Left renal cortex interstitium (tissue), 4 donors: Measurements from ENCODE around the gene IFFO2. TPM values are rescaled to one million over a fixed set of nuclear protein-coding genes. Genes with fewer than 3 reads are reported as not detected.

Source experiments
- DNase-seq, 4 donors: peaks; one replicate each; pipeline ENCODE4 v3.0.0-alpha.2; 2013; ENCODE audit warnings: low read depth in 4 of 4, low spot score in 2 of 4, missing footprints in 1 of 4
- polyA plus RNA-seq, 4 donors: library from polyadenylated mRNA; unstranded; fragments of 120-200 nt; gene quantifications; one replicate each; pipeline ENCODE4 v1.2.1, GENCODE V29; 2013; ENCODE audit not compliant: insufficient read length in 4 of 4

The IFFO2 gene
- polyA plus RNA-seq, 4 donors = 23.7 to 31.0 (median 26.7) TPM

DNA sequence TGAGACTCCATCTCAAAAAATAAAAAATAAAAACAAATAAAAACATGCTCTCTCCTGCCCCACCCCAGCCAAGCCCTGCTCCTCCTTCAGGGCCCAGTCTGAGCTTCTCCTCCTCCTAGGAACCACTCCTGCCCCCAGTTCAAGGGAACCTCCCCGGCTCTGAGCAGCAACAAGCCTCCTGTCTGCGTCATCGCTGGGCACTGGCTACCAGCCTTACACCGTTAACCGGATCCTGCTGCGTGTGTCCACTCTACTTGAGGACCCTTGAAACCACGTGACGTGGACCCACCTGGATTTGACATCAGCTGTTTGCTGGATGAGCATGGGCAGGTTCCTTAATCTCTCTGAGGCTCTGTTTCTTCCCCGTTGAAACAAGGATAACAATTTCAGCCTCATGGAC is 95.4 kb downstream of the IFFO2 start:
- DNase-seq = no peak

DNA sequence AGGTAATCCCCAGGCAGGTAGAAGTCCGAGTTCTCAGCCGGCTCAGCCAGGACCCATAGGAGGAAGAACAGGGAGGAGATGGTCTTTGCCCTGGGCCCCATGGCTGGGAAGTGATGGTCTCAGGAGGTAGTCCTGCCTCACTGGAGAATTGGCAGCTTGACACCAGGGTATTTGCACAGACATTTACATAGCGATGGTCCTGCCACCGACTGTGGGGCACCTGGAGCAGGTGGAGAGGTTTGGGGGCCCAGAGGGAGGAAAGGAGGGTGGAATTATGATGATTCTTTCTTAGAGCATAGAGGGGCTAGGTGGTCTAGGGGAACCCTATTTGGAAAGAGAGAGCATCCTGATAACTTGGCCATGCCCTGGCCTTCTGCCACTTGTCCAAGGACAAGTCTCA is 96.9 kb downstream of the IFFO2 start, which contains the start of gene TAS1R2:
TSS of gene TAS1R2 (minus strand) at position 101 of the 400 bp plus-strand sequence. CDS start at position 101, 0 bp downstream.
- DNase-seq = no peak

GRCh38 chr1:18858070-18858688 is 98.3 kb downstream of the IFFO2 start:
- no peak for DNase-seq

- no peak for DNase-seq
Measured at GRCh38 chr1:18856435-18856834, 100.0 kb downstream of the IFFO2 start.

DNA sequence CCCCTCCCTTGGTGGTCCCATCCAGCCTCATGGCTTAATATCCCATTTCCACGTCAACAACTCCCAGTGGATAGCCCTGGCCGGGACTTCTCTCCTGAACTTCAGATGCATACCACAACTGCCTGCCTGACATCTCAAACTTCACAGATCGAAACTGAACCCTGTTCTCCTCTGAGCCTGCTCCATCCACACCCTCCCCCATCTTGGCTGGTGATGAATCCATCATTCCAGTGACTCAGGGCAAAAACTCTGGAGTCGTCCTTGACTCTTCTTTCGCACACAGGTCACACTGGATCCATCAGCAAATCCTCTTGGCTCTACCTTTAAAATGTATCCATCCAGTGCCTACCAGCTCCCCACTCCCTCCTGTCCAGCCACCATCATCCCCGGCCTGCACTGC is 100.9 kb downstream of the IFFO2 start:
- no peak for DNase-seq

DNA sequence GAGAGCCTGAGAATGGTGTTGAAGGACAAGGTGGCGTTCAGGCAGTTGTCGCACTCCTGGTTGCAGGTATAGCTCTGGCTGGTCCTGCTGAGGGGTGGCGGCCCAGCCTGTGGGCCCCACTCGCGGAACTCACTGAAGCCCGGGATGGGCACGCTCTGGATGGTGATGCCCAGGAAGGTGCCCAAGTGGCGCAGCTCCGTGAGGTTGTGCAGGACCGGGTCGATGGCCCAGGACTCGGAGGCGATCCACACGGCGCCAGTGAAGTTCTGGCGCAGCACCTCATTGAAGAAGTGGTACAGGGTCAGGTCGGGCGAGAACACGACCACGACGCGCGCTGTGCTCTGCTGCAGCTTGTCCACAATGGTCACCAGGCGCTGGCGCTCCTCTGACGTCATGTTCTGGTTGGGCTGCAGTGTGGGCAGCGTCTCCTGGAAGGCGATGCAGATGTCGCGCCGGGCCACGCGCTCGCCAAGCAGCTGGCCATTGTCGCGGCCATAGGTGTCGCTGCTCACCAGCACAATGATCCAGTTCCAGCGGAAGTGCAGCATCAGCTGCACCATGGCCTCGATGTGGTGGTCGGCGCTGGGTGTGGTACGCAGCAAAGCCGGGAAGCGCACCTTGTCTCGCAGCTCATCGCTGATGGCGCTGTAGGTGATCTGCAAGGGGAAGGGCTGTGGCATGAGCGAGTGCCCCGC is 102.0 kb downstream of the IFFO2 start:
- DNase-seq = no peak

Other genes starting within 250 kb of the IFFO2 start
- not detected for gene TAS1R2, start 97.0 kb downstream of the IFFO2 start, polyA plus RNA-seq
- gene ALDH4A1, start 54.1 kb downstream of the IFFO2 start, polyA plus RNA-seq = 10 to 100 TPM; 70.5 to 96.3 (median 73.5) TPM